ENCODE measurements around the gene CRPPA. TPM values are rescaled to one million over a fixed set of nuclear protein-coding genes. Genes with fewer than 3 reads are reported as not detected.
A peak's percentile ranks its signal among the peaks of the same experiment; 100 is the strongest.

The CRPPA gene
- polyA plus RNA-seq, 3 donors: 0.09 to 0.47 (median 0.36) TPM

GRCh38 chr7:16404636-16405035 lies 16.7 kb downstream of the CRPPA start:
- H3K4me1 ChIP-seq (ENCODE audit: control insufficient read depth in 1 of 2, insufficient read depth in 2 of 2, low read length in 2 of 2): peaks cover 4 to 13% of the 10 kb centered on the region in 2 donors
- H3K4me3 Mint-ChIP-seq: peak overlapping the region in 1 of 2 donors; percentile 48
- TF ChIP-seq CTCF (IDR thresholded peaks at IDR 0.05): no peak
- WGBS (ENCODE audit: insufficient coverage): no CpG with 5 or more reads among the region's 1 CpG
- no peaks in the 10 kb centered on the region for H3K79me2 ChIP-seq (ENCODE audit: insufficient read depth, low read length)
- H3K27ac ChIP-seq (ENCODE audit: low read depth in 1 of 2, low read length in 2 of 2): no peak overlapping the region
- H3K4me2 ChIP-seq (replicated peaks; ENCODE audit: extremely low read depth, low read length, poor library complexity, severe bottlenecking): no peak overlapping the region
- peaks cover 2 to 11% of the 10 kb centered on the region in 2 donors for H3K36me3 Mint-ChIP-seq
- H3K9me3 ChIP-seq (replicated peaks in 1 of 2; ENCODE audit: control insufficient read depth in 1 of 2, insufficient read depth in 1 of 2, low read length in 2 of 2): peaks cover 16 to 46% of the 10 kb centered on the region in 2 donors
- peak; percentile 22 to 70 (median 29) for DNase-seq
- H3K4me1 Mint-ChIP-seq: peaks cover 6% of the 10 kb centered on the region
- intact Hi-C loops (cut with micrococcal nuclease): no loop called here
- no peaks in the 10 kb centered on the region for H3K36me3 ChIP-seq (replicated peaks in 1 of 2; ENCODE audit: control insufficient read depth in 1 of 2, insufficient read depth in 2 of 2, low read length in 2 of 2)
- H2AFZ ChIP-seq (ENCODE audit: insufficient read depth, low read depth, low read length, poor library complexity, severe bottlenecking): no peak overlapping the region
- no peaks in the 10 kb centered on the region for H4K20me1 ChIP-seq (ENCODE audit: insufficient read depth, low read length)
- H3K4me3 ChIP-seq (replicated peaks in 1 of 3; ENCODE audit: low read depth in 2 of 3, low read length in 3 of 3): no peak overlapping the region
- H3K27ac Mint-ChIP-seq: no peak overlapping the region
- H3K9me3 Mint-ChIP-seq: peaks cover 26 to 40% (median 37%) of the 10 kb centered on the region in 7 donors
- peaks cover 72 to 84% of the 10 kb centered on the region in 2 donors for H3K27me3 ChIP-seq (ENCODE audit: control insufficient read depth in 2 of 2, insufficient read depth in 2 of 2, low read length in 2 of 2)
- H3K27me3 Mint-ChIP-seq (ENCODE audit: low read depth in 3 of 3): peaks cover 54 to 69% (median 59%) of the 10 kb centered on the region in 3 donors
- no peak overlapping the region for H3K9ac ChIP-seq (ENCODE audit: insufficient read depth, low read length, poor library complexity, severe bottlenecking)

- intact Hi-C loops (cut with micrococcal nuclease): no loop called here
- WGBS (ENCODE audit: insufficient coverage): no CpG with 5 or more reads among the region's 1 CpG
- no peak overlapping the region for H3K27ac Mint-ChIP-seq
- H3K4me3 Mint-ChIP-seq: peak overlapping the region in 1 of 2 donors; percentile 53
- H3K36me3 Mint-ChIP-seq: peaks cover 2 to 11% of the 10 kb centered on the region in 2 donors
- Histone ChIP-seq H3K9ac (ENCODE audit: insufficient read depth, low read length, poor library complexity, severe bottlenecking) (no peak overlapping the region), H4K20me1 (ENCODE audit: insufficient read depth, low read length) (no peaks in the 10 kb centered on the region), H3K36me3 (replicated peaks in 1 of 2; ENCODE audit: control insufficient read depth in 1 of 2, insufficient read depth in 2 of 2, low read length in 2 of 2) (no peaks in the 10 kb centered on the region), H3K4me2 (replicated peaks; ENCODE audit: extremely low read depth, low read length, poor library complexity, severe bottlenecking) (no peak overlapping the region), H3K79me2 (ENCODE audit: insufficient read depth, low read length) (no peaks in the 10 kb centered on the region), H3K27ac (ENCODE audit: low read depth in 1 of 2, low read length in 2 of 2) (no peak overlapping the region), H3K4me3 (replicated peaks in 1 of 3; ENCODE audit: low read depth in 2 of 3, low read length in 3 of 3) (no peak overlapping the region), H2AFZ (ENCODE audit: insufficient read depth, low read depth, low read length, poor library complexity, severe bottlenecking) (no peak overlapping the region), H3K4me1 (ENCODE audit: control insufficient read depth in 1 of 2, insufficient read depth in 2 of 2, low read length in 2 of 2) (peaks cover 4 to 13% of the 10 kb centered on the region in 2 donors), H3K27me3 (ENCODE audit: control insufficient read depth in 2 of 2, insufficient read depth in 2 of 2, low read length in 2 of 2) (peaks cover 63 to 72% of the 10 kb centered on the region in 2 donors), H3K9me3 (replicated peaks in 1 of 2; ENCODE audit: control insufficient read depth in 1 of 2, insufficient read depth in 1 of 2, low read length in 2 of 2) (peaks cover 28 to 57% of the 10 kb centered on the region in 2 donors)
- no peak for DNase-seq
- H3K9me3 Mint-ChIP-seq: peaks cover 30 to 49% (median 45%) of the 10 kb centered on the region in 7 donors
- H3K4me1 Mint-ChIP-seq: peaks cover 6% of the 10 kb centered on the region
- peaks cover 45 to 58% (median 50%) of the 10 kb centered on the region in 3 donors for H3K27me3 Mint-ChIP-seq (ENCODE audit: low read depth in 3 of 3)
- TF ChIP-seq CTCF (IDR thresholded peaks at IDR 0.05): no peak
These were observed 17.9 kb downstream of the CRPPA start for GRCh38 chr7:16403475-16403874.
